GM19193 (cell line): ENCODE measurements around the gene CFL1.

Source experiments
- POLR2A ChIP-seq: IDR thresholded peaks from 4 replicates; pipeline ENCODE4 v1.6.1; 2011; ENCODE audit not compliant: insufficient read depth, insufficient read length; ENCODE audit errors: extremely low read depth

Gene CFL1

DNA sequence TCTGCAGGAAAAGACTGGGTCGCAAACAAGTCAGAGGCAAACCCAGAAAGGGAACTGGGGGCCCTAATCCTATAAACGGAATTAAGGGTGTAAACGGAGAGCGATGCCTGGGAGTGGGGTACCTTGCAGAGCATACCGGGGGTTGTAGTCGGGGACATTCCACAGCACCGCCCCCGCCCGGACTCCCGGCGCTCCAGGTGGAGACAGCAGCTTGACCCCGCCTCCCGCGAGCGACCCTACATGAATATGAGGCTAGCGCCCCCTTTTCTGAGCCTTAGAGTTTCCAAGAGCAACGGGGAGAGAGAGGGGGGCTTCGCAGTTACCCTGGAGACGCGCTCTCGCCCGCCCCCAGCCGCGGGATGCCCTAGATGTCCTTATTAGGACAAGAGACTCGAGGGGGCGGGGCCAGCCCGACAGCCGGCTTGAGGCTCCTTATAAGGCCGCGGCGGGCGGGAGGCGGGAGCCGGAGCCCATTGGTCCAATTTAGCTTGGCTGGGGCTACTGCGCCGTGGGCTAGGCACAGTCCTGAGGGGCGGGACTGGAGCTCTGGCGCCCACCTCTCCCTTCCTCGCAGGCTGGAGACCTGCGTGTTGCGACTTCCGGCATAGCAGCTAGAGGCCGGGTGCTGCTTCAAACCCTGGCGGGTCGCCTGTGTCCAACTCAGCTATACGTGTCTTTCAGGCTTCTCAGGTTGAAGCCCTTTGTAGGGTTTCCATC, 1.3 kb upstream of the CFL1 start:
- peak; percentile 96 for TF ChIP-seq POLR2A

DNA sequence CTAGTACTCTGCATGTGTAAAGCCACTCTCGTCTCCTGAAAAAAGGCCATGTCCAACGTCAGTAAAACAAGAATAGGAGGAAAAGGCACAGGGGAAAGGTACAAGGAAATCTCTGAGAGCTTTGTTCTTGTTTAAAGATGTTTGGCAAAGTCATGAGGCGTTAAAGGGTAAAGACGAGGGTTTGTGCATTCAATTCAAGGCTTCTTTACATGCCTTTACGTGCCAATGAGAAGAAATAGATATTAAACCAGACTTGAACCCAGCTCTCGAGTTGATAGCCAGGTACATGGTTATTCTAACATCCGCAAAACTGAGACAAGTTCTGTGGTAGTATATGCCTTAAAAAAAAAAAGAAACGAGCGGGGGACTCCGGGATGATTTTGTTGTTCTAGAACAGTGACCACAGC, 704 bp upstream of the CFL1 start:
- TF ChIP-seq POLR2A: no peak

DNA sequence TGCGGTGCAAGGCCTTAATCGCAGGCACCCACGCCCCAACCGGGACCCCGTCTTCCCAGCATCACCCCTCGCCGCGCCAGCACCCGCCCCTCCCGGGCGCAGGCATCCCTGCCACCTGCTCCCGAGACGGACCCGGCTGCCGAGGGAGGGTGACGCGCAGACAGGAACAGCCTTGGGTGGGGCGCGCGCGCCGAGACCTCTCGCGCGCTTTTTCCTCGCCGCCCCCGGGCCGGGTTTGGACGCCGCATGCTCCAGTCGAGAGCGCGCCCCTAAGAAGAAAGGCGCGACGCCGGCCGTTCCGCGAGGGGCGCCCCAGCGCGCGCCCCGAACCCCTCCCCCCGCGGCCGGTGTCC, 504 bp downstream of the CFL1 start:
- no peak for TF ChIP-seq POLR2A

DNA sequence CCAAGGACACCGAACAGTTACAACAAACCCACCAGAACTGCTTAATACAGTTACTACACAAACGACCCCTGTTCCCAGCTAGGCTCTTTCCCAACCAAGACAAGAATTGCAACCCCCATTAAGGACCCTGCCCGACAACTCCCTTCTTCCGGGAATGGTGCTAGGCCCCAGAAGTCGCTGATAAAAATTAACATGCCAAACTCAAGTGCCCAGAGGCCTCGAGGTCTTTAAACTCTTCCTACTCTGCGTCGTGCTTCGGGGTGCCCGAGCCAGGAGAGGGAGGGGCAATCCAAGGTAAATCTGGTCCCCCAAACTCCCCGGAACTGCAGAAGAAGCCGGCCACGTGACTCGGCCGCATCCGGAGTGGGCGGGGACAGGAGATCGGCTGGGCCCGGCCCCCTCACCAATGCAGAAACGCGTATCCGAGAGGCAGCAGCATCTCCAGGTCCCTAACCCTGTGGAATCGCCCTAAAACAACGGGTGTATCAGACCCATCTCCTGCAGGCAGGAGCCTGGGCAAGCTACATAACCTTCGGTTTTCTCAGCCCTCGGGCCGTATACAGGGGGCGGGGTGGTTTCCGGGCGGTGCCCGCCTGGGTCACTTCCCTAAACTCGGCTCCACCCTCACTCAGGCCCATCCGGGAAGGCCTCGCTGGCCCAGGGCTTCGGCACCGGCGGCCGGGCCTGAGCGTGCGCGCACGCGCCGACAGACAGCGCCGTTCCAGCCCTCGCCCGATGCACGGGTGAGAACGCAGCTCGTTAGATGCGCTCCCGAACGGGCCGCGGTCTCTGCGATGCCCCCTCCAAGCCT, 1.1 kb downstream of the CFL1 start:
- peak; percentile 58 for TF ChIP-seq POLR2A

DNA sequence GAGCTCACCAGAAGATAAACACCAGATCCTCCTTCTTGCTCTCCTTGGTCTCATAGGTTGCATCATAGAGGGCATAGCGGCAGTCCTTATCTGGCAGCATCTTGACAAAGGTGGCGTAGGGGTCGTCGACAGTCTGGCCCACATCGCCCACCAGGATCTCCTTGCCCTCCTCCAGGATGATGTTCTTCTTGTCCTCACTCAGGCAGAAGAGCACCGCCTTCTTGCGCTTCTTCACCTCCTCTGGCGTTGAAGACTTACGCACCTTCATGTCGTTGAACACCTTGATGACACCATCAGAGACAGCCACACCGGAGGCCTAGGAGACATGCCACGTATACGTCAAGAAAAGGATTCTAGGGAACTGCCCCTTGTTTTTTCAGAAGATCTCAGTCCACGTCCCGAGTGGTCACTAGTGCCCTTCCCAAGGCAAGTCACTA, 2.0 kb downstream of the CFL1 start:
- peak; percentile 10 for TF ChIP-seq POLR2A

DNA sequence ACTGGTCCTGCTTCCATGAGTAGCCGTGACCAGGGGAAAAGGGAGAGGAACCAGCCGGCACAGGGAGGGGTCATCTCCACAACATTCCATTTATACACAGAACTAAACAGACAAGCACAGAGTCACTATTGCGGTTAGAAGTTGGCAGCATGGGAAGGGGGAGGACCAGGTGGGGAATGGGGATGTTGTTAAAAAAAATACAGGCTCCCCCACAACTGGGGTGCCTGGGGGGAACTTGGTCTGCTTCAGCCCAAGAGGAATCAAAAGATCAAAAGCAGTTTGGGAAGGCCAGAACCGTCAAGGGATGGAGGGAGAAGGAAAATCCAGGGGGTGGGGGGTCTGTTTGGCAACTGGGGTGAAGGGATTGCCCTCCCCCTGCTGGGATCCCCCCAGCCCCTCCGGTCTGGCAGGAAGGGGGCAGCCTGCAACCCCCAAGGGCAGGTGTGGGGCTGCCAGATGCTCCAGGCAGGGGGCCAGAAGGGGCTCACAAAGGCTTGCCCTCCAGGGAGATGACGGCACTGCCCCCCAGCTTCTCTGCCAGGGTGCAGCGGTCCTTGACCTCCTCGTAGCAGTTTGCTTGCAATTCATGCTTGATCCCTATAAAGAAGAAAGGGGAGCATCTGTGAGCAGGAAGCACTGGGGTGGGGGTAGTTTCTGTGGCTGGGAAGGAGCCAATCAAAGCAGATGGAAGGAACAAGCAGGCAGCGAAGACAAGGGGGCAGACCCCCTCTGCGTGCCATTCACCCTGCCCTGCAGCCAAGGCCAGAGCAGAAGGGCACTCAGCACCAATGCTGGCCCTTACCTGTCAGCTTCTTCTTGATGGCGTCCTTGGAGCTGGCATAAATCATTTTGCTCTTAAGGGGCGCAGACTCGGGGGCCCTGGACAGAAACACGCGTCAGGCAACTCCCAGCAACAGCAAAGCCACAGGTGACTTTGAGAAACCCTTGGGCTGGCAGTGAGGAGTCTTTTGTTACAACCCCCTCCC, 2.8 kb downstream of the CFL1 start:
- no peak for TF ChIP-seq POLR2A

DNA sequence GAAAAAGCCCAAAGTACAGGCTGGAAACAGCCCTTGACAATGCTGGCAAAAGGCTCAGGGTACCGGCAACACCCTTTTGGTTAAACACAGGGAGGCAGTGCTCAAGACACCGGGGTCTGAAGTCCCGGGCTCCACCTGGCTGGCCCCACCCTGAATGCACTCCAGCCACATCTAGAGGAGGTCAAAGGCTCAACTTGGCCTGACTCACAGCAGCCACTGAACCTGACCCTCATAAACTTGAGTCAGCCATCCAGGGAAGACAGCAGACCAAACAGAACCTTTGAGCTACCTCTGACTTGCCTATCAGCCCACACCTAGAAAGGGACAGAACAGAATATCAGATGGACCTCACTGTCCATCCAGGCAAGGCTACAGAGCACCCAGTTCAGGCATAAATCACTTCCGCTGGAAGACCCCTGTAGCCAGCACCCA, 3.8 kb downstream of the CFL1 start:
- TF ChIP-seq POLR2A: no peak

DNA sequence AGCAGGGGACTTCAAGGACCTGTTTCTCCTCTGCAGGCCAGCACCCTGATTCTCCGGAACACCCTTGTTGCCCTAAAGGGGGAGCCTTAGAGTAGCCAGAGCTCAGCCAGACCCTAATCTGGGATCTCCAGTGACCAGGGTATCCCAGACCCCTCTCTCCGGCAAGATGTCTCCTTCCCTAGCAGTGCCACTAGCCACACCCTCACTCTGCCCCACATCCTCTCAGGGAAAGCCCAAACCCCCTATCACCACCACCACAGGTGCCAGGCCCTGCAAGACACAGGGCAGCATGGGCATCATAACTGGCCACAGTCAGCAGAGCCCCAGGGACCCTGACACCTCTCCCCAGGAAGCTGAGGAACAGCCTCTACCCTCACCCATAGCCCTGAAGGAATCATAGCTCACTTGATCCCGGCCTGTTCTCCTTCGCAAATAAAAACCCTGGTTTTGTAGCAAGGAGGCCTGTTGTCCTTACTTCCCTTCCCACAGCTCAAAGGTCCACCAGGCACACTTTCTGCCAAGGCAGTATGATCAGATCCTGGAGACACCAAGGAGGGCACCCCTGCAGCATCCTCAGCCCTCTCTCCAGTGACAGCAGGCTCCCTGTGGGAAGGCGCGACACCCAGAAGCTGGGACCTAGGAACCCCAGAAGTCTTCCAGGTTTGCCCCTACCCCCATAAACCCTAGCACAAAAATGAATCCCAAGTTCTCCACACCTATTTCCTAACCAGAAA, 4.6 kb downstream of the CFL1 start:
- TF ChIP-seq POLR2A: no peak

DNA sequence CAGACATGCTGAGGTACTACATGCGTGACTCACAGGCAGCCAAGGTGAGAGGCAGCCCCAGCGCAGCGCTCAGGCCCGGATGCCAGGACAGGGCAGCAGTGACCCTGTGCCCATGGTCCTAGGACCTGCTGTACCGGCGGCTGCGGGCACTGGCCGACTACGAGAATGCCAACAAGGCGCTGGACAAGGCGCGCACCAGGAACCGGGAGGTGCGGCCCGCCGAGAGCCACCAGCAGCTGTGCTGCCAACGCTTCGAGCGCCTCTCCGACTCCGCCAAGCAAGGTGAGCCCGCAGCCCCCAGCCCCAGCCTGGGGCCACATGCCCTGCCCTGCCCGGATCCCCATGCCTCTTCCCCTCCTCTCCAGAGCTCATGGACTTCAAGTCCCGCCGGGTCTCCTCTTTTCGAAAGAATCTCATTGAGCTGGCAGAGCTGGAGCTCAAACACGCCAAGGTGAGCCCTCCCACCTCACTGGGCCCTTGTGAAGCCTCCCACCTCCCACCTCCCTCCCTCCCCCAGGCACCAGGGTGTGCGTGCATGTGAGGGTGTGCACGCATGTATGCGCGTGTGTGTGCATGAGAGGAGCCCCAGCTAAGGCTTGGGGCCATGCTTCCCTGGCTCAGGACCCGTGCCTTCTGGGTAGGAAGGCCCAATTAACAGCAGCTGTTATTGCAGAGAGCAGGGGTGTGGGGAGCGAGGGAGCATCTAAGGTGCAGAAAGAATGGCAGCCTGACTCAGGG, 5.3 kb downstream of the CFL1 start:
- peak; percentile 58 for TF ChIP-seq POLR2A

DNA sequence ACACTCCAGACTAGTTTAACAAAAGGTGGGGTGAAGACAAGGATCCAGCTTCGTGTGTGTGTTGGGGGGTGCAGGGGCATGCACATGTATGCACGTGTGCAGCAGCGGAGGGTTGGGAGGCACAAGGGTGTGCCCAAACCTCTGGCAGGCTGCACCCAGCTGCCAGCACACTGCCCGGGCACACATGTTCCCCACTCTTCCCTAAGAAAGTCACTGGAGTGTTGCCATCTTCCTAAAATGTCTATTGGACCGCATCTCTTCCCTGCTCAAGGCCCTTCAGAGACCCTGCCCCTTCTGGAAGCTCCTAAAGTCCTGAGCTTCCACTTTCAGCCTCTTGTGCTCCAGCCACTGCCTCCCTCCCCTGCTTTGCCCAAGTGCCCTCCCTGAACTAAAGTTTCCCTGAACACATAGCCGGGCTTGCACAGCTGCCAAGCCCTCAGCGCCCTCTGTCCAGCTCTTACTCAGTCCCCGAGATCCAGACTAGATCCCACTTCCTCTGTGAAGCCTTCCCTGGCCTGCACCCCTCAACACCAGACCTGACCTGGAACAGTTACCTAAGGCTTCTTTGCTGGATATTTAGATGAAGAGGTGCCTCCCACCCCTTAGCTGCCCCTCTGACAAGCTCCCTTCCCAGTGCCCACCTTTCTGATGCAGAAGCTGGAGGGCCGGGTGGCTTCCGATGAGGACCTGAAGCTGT, 6.0 kb downstream of the CFL1 start:
- TF ChIP-seq POLR2A: peak; percentile 48

DNA sequence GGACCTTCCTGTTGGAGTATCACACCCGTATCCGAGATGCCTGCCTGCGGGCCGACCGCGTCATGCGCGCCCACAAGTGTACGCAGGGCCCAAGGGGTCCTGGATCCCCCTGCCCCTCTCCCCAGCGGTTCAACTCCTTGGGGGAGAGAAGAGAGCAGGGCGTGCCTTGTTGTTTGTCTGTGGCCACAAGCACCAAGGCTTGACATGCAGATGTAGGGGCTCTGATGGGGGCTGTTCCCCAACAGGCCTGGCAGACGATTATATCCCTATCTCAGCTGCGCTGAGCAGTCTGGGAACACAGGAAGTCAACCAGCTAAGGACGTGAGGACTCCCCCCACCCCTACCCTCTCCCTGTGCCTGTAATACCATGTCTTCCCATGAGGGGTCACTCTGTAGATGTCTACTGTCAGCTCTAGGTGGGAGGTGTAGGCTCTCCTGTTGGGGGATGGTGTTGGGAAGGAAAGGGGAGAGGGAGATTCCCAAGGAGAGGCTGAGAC, 6.8 kb downstream of the CFL1 start:
- TF ChIP-seq POLR2A: peak; percentile 31

DNA sequence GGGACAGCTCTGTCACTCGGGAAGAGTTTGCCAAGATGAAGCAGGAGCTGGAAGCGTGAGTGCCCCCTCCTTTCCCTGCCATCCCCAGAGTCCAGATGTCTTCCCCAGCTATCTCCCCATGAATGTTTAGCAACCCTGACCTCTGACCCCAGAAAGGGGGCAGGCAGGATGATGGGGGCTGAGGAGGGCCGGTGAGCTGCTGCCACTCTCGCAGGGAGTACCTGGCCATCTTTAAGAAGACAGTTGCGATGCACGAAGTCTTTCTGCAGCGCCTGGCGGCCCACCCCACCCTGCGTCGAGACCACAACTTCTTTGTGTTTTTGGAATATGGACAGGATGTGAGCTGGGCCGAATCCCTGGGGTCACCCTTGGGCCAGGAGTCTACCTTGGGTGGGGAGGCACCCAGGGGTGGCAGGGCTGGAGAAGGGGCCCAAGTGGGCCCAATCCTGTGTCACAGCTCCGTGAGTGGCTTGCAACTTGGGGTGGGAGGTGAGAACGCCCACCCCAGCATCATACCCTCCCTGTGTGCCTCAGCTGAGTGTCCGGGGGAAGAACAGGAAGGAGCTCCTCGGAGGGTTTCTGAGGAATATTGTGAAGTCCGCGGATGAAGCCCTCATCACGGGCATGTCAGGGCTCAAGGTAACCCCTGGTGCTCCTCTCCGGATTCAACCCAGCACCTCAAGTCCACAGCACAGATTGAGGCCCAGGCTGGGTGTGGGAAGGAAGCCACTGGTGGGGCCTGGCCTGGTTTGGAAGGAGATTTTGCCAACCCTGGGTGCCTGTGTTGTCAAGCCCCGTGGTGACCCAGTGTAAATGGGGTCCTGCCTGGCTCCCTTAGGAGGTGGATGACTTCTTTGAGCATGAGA, 7.5 kb downstream of the CFL1 start:
- TF ChIP-seq POLR2A: no peak
